Neural progenitor cell (in vitro differentiated cells): Measurements from ENCODE around the gene ZNF618.

Source experiments
- CTCF ChIP-seq: fragments of 200-600 bp; sonication (generic); IDR thresholded peaks from 2 replicates; pipeline ENCODE4 v1.5.1; 2017; ENCODE audit warnings: antibody characterized with exemption, mild to moderate bottlenecking
- EZH2 ChIP-seq: fragments of 200-600 bp; sonication (generic); IDR thresholded peaks from 2 replicates; pipeline ENCODE4 v1.6.1; 2017; ENCODE audit warnings: antibody characterized with exemption, mild to moderate bottlenecking, moderate library complexity

GRCh38 chr9:114037961-114038723 lies 162.0 kb downstream of the ZNF618 start:
- no peak for TF ChIP-seq EZH2
- no peak for TF ChIP-seq CTCF
